ENCODE data around the gene KRTAP12-2.

- TF ChIP-seq CTCF (IDR thresholded peaks at IDR 0.05; ENCODE audit: low read length) = no peak
- no peak for TF ChIP-seq EZH2phosphoT487 (IDR thresholded peaks at IDR 0.05; ENCODE audit: low read length)
- TF ChIP-seq EZH2 (optimal IDR thresholded peaks at IDR 0.05; ENCODE audit: low read depth, low read length) = no peak
Measured at GRCh38 chr21:44658913-44659595, 7.7 kb downstream of the KRTAP12-2 start.

Data from MM.1S (cell line).